Measurements from ENCODE around the gene SALL1. TPM values are rescaled to one million over a fixed set of nuclear protein-coding genes. Genes with fewer than 3 reads are reported as not detected.

Gene SALL1
- polyA plus RNA-seq, 1 donor from 2014 or later = 0.22 TPM

GRCh38 chr16:51120730-51121347 lies 30.2 kb downstream of the SALL1 start:
- Histone ChIP-seq H3K27ac (ENCODE audit: low read length) (no peak overlapping the region), H3K9me2 (ENCODE audit: insufficient read depth, low read length) (no peaks in the 10 kb centered on the region), H3K27me3 (ENCODE audit: insufficient read depth, low read depth, low read length) (no peaks in the 10 kb centered on the region), H3K9ac (ENCODE audit: low read length) (no peak overlapping the region), H3K4me2 (ENCODE audit: low read length) (no peak overlapping the region), H4K20me1 (ENCODE audit: insufficient read depth) (no peaks in the 10 kb centered on the region), H3K9me3 (ENCODE audit: low read length) (no peaks in the 10 kb centered on the region), H3F3A (ENCODE audit: insufficient read depth, low read length, poor library complexity, severe bottlenecking) (no peaks in the 10 kb centered on the region), H3K36me3 (ENCODE audit: insufficient read depth, low read length) (no peaks in the 10 kb centered on the region), H2AFZ (ENCODE audit: low read depth, low read length) (no peak overlapping the region), H3K79me2 (replicated peaks; ENCODE audit: insufficient read depth, low read length) (no peaks in the 10 kb centered on the region), H3K4me3 (ENCODE audit: low read length) (no peak overlapping the region)
- no peak for TF ChIP-seq EZH2 (IDR thresholded peaks at IDR 0.05; ENCODE audit: borderline replicate concordance, insufficient read depth, low read length, poor library complexity, severe bottlenecking)
- no peak for TF ChIP-seq POLR2AphosphoS5 (IDR thresholded peaks at IDR 0.05)
- no peak for TF ChIP-seq RAD21 (conservative IDR thresholded peaks at IDR 0.05)
- no peak for TF ChIP-seq TAF1 (IDR thresholded peaks at IDR 0.05; ENCODE audit: low read depth)
- TF ChIP-seq CTCF (IDR thresholded peaks at IDR 0.05; ENCODE audit: poor library complexity, severe bottlenecking) = no peak
- no peak for TF ChIP-seq EP300 (conservative IDR thresholded peaks at IDR 0.05; ENCODE audit: poor library complexity, severe bottlenecking)
- no peak for TF ChIP-seq SMC3 (conservative IDR thresholded peaks at IDR 0.05; ENCODE audit: poor library complexity)
- TF ChIP-seq MXI1 (conservative IDR thresholded peaks at IDR 0.05; ENCODE audit: poor library complexity, severe bottlenecking) = no peak
- no peak for TF ChIP-seq REST (IDR thresholded peaks at IDR 0.05; ENCODE audit: borderline replicate concordance)

- Histone ChIP-seq H3F3A (ENCODE audit: insufficient read depth, low read length, poor library complexity, severe bottlenecking) (no peaks in the 10 kb centered on the region), H3K27ac (ENCODE audit: low read length) (no peak overlapping the region), H3K9me2 (ENCODE audit: insufficient read depth, low read length) (no peaks in the 10 kb centered on the region), H3K36me3 (ENCODE audit: insufficient read depth, low read length) (no peaks in the 10 kb centered on the region), H3K27me3 (ENCODE audit: insufficient read depth, low read depth, low read length) (no peaks in the 10 kb centered on the region), H3K9me3 (ENCODE audit: low read length) (no peaks in the 10 kb centered on the region), H3K79me2 (replicated peaks; ENCODE audit: insufficient read depth, low read length) (no peaks in the 10 kb centered on the region), H3K9ac (ENCODE audit: low read length) (no peak overlapping the region), H3K4me2 (ENCODE audit: low read length) (no peak overlapping the region), H4K20me1 (ENCODE audit: insufficient read depth) (no peaks in the 10 kb centered on the region), H3K4me3 (ENCODE audit: low read length) (no peak overlapping the region), H2AFZ (ENCODE audit: low read depth, low read length) (no peak overlapping the region)
- TF ChIP-seq EP300 (conservative IDR thresholded peaks at IDR 0.05; ENCODE audit: poor library complexity, severe bottlenecking) (no peak), EZH2 (IDR thresholded peaks at IDR 0.05; ENCODE audit: borderline replicate concordance, insufficient read depth, low read length, poor library complexity, severe bottlenecking) (no peak), RAD21 (conservative IDR thresholded peaks at IDR 0.05) (no peak), TAF1 (IDR thresholded peaks at IDR 0.05; ENCODE audit: low read depth) (no peak), POLR2AphosphoS5 (IDR thresholded peaks at IDR 0.05) (no peak), SMC3 (conservative IDR thresholded peaks at IDR 0.05; ENCODE audit: poor library complexity) (no peak), CTCF (IDR thresholded peaks at IDR 0.05; ENCODE audit: poor library complexity, severe bottlenecking) (no peak), MXI1 (conservative IDR thresholded peaks at IDR 0.05; ENCODE audit: poor library complexity, severe bottlenecking) (no peak), REST (IDR thresholded peaks at IDR 0.05; ENCODE audit: borderline replicate concordance) (no peak)
These were observed 30.9 kb downstream of the SALL1 start for GRCh38 chr16:51119973-51120729.

Data from neural cell (in vitro differentiated cells).